ENCODE data around the gene TRIO. TPM values are rescaled to one million over a fixed set of nuclear protein-coding genes. Genes with fewer than 3 reads are reported as not detected.

Gene TRIO
- total RNA-seq, 6 experiments from 2014 or later = 167 to 219 (median 190) TPM

DNA sequence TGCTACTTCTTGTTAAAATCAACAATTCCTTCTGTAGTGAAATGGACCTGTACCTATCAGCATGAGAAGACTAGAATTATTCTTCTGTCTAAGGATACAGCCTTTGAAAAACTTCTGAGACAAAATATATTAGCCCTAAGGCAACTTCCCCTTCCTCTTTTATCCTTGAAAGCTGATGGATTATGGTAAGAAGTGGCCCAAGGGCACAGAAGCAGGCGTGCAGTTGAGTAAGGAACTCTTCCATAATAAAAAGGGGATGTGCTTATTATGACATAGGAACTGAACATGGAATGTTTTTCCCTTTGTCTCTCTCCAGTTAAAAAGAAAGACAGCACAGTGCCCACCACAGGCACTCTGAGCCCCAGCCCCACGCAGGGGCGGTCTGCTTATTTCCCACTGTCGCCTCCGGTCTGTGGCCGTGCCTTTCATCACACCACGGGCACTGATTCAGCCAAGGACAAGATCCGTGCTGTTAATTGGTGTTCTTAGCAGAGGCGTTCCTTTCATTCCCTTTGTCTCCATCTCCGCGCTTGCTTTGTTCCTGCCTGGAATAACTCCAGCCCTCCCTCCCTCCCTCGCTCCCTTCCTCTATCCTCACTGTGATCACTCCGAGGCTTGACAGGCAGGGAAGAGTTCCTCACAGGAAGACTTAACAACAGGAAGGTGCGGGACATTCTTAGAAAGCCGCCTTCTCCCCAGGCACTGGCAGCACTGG is 302.6 kb downstream of the TRIO start:
- Mint-ChIP-seq H3K36me3 (ENCODE audit: low read depth) (peaks cover 52% of the 10 kb centered on the region), H3K4me1 (ENCODE audit: low read depth) (peaks cover 100% of the 10 kb centered on the region), H3K27ac (peak overlapping the region; percentile 98), H3K4me3 (peak overlapping the region; percentile 71), H3K9me3 (no peaks in the 10 kb centered on the region), H3K27me3 (ENCODE audit: insufficient read depth) (peaks cover 26% of the 10 kb centered on the region)
- TF ChIP-seq, protein P1, sequence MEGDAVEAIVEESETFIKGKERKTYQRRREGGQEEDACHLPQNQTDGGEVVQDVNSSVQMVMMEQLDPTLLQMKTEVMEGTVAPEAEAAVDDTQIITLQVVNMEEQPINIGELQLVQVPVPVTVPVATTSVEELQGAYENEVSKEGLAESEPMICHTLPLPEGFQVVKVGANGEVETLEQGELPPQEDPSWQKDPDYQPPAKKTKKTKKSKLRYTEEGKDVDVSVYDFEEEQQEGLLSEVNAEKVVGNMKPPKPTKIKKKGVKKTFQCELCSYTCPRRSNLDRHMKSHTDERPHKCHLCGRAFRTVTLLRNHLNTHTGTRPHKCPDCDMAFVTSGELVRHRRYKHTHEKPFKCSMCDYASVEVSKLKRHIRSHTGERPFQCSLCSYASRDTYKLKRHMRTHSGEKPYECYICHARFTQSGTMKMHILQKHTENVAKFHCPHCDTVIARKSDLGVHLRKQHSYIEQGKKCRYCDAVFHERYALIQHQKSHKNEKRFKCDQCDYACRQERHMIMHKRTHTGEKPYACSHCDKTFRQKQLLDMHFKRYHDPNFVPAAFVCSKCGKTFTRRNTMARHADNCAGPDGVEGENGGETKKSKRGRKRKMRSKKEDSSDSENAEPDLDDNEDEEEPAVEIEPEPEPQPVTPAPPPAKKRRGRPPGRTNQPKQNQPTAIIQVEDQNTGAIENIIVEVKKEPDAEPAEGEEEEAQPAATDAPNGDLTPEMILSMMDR (IDR thresholded peaks at IDR 0.05) = no peak
- DNase-seq = peak; percentile 56

DNA sequence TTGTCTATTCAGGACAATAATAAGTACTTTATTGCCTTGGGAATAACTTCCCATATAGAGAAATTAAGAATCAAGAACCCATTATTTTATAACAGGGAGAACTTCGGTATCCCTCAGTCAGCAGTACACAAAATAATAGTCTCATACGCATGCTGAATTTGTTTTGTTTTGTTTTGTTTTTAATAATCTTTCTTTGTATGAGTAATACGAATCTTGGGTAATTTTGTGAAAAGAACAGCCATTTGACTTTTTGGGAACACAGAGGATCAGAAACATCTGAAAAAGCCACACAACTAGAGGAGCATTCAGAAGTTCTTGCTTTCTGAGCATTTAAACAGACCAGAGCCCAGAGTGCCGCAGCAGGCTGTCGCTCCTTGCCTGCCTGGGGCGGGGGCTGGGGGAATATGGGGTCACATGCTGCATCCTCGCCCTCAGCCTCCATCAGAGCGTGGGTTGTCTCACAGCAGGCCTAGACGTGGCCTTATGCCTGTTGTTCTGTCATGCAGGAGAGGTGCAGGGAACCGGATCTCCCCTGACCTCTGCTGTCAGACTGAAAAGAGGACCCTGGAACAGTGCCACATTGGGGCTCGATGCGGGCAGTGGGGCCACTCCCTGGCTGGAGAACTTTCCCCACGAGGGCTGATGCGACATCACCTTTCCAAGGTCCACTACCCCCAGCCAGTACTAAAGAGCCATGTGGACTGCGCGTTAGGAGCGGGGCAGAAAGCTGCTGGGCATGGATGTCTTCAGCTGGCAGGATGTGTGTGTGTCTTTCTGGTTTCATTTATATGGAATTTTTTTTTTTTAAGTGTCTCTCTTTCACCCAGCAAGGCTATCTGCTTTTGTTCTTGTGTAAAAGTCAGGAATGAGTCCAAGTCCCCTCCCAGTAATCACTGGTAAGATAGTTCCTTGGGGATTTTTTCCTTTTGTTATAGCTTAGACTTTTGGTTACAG is 305.1 kb downstream of the TRIO start:
- Mint-ChIP-seq H3K27ac (peak overlapping the region; percentile 98), H3K4me1 (ENCODE audit: low read depth) (peaks cover 100% of the 10 kb centered on the region), H3K36me3 (ENCODE audit: low read depth) (peaks cover 42% of the 10 kb centered on the region), H3K27me3 (ENCODE audit: insufficient read depth) (peaks cover 21% of the 10 kb centered on the region), H3K9me3 (no peaks in the 10 kb centered on the region), H3K4me3 (peak overlapping the region; percentile 83)
- TF ChIP-seq, protein P1 (IDR thresholded peaks at IDR 0.05) = no peak
- peak; percentile 9 for DNase-seq

DNA sequence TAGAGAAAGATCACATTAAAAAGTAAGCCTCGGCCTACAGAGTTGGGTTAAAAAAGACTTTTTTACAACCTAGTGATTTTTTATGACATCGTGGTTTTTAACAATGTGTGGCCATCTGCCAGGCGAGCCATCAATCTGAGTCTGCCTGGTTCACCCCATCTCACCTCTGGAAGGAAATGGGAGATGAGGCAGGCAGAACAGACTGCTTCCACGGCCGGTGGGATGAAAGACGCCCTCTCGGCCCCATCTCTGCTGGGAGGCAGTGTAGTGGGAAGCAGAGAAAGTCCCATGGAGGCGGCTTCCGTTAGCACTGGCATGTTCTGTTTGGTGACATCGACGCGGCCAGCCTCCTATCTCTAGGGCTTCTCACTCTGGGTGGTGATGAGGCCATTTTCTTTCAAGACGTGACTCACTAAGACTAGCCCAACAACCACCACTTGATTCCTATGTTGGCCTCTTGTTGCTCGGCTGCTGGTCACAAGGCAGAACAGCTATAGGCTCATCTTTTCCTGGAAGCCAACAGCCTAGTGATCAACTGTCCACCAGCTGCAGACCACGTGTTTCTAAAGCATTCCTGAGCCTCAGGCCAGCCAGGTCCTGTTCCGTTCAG is 306.0 kb downstream of the TRIO start:
- Mint-ChIP-seq H3K9me3 (peaks cover 4% of the 10 kb centered on the region), H3K27me3 (ENCODE audit: insufficient read depth) (peaks cover 24% of the 10 kb centered on the region), H3K4me1 (ENCODE audit: low read depth) (peaks cover 100% of the 10 kb centered on the region), H3K27ac (peak overlapping the region; percentile 98), H3K36me3 (ENCODE audit: low read depth) (peaks cover 47% of the 10 kb centered on the region), H3K4me3 (peak overlapping the region; percentile 83)
- TF ChIP-seq, protein P1 (IDR thresholded peaks at IDR 0.05) = no peak
- DNase-seq = peak; percentile 99

DNA sequence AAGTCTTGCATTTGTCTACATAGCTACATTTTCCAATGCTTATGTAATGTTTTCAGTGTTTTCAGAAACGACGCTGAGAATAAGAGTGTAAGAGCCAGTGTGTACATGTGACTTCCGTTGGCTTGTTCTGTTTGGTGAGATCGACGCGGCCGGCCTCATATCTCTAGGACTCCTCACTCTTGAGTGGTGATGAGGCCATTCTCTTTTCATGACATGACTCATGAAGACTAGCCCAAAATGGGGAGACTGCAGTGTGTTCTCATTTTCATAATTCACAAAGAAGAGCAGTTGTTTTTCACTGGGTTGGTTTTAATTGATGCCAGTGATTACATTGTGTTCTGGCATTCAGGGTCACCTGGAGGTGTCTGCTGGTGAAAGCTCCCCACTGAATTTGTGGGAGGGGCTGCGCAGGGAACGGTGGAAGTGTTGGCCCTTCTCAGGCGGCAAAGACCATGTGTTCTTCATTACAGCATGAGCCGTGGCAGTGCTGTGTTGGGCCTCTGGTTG is 306.9 kb downstream of the TRIO start:
- H3K4me3 Mint-ChIP-seq = peak overlapping the region; percentile 83
- peaks cover 93% of the 10 kb centered on the region for H3K4me1 Mint-ChIP-seq (ENCODE audit: low read depth)

DNA sequence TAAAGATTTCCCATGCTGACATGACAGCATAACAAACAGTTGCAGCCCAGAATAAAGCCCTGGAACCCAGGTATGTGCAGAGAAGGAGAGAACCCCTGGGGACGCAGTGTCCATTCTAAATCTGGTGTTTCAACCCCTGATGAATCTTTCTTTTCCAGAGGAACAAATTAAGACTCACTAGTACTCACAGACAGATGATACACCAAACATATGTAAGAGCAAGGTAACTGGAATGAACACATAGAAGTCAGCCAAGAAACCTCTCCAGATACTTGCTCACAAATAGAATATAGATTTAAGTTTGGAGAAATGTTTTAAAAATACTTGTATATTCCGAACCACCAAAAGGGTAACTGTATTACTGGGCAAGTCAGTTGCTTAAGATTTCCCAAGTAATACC is 307.6 kb downstream of the TRIO start:
- DNase-seq = no peak
- Mint-ChIP-seq H3K4me3 (peak overlapping the region; percentile 83), H3K4me1 (ENCODE audit: low read depth) (peaks cover 86% of the 10 kb centered on the region), H3K9me3 (peaks cover 13% of the 10 kb centered on the region), H3K27me3 (ENCODE audit: insufficient read depth) (peaks cover 26% of the 10 kb centered on the region), H3K36me3 (ENCODE audit: low read depth) (peaks cover 62% of the 10 kb centered on the region), H3K27ac (peak overlapping the region; percentile 98)
- TF ChIP-seq, protein P1 (IDR thresholded peaks at IDR 0.05) = no peak

More for the DNA sequence above, 306.9 kb downstream of the TRIO start:
- Mint-ChIP-seq H3K36me3 (ENCODE audit: low read depth) (peaks cover 56% of the 10 kb centered on the region), H3K27ac (peak overlapping the region; percentile 98), H3K27me3 (ENCODE audit: insufficient read depth) (peaks cover 24% of the 10 kb centered on the region), H3K9me3 (peaks cover 11% of the 10 kb centered on the region)
- peak; percentile 96 for DNase-seq
- TF ChIP-seq, protein P1 (IDR thresholded peaks at IDR 0.05) = no peak

Data from HFFc6 (cell line).